NCI-H2171 (cell line): Measurements from ENCODE around the gene LTBP2.

ENCODE experiments used
- DNase-seq: peaks from one replicate; lab custom pipeline; 2025; lab: John Stamatoyannopoulos, UW

LTBP2 gene

GRCh38 chr14:74507085-74507484 is 105.0 kb downstream of the LTBP2 start:
- DNase-seq = no peak

- no peak for DNase-seq
Measured at GRCh38 chr14:74506411-74506851, 105.6 kb downstream of the LTBP2 start.

- DNase-seq = no peak
Measured at GRCh38 chr14:74505831-74506230, 106.2 kb downstream of the LTBP2 start.

- no peak for DNase-seq
Measured at GRCh38 chr14:74504874-74505720, 106.9 kb downstream of the LTBP2 start.

- DNase-seq = no peak
Measured at GRCh38 chr14:74504412-74504811, 107.6 kb downstream of the LTBP2 start.

GRCh38 chr14:74503938-74504335 is 108.1 kb downstream of the LTBP2 start:
- no peak for DNase-seq

- no peak for DNase-seq
Measured at GRCh38 chr14:74503291-74503937, 108.6 kb downstream of the LTBP2 start.

GRCh38 chr14:74502236-74503019 is 109.6 kb downstream of the LTBP2 start:
- DNase-seq = peak; percentile 15

GRCh38 chr14:74501691-74502090 is 110.3 kb downstream of the LTBP2 start:
- no peak for DNase-seq

GRCh38 chr14:74501135-74501614 is 110.9 kb downstream of the LTBP2 start:
- no peak for DNase-seq

- DNase-seq = no peak
Measured at GRCh38 chr14:74500417-74501134, 111.5 kb downstream of the LTBP2 start.

- no peak for DNase-seq
Measured at GRCh38 chr14:74495356-74495755, 116.7 kb downstream of the LTBP2 start.

- DNase-seq = peak; percentile 100
Measured at GRCh38 chr14:74493343-74494261, 118.4 kb downstream of the LTBP2 start, which contains the start of gene ISCA2. Gene ISCA2 (plus strand): TSS chr14:74493765. CDS start chr14:74493775, 10 bp downstream.

- DNase-seq = no peak
Measured at GRCh38 chr14:74492776-74493342, 119.2 kb downstream of the LTBP2 start, which contains the start of gene NPC2. Gene NPC2 (minus strand): TSS chr14:74493305. CDS start chr14:74493274, 31 bp downstream.

GRCh38 chr14:74491956-74492775 is 119.9 kb downstream of the LTBP2 start:
- no peak for DNase-seq

GRCh38 chr14:74490486-74490885 is 121.6 kb downstream of the LTBP2 start:
- DNase-seq = no peak

GRCh38 chr14:74488786-74489397 is 123.1 kb downstream of the LTBP2 start:
- DNase-seq = no peak

- no peak for DNase-seq
Measured at GRCh38 chr14:74486164-74486563, 125.9 kb downstream of the LTBP2 start.

GRCh38 chr14:74483321-74483720 is 128.7 kb downstream of the LTBP2 start:
- DNase-seq = no peak
